ENCODE measurements around the gene MAJIN. TPM values are rescaled to one million over a fixed set of nuclear protein-coding genes. Genes with fewer than 3 reads are reported as not detected.
A peak's percentile ranks its signal among the peaks of the same experiment; 100 is the strongest.

Gene MAJIN
- total RNA-seq, 5 donors from 2014 or later (not counting 1 experiment from before 2014, with no cell fraction given): 0.44 to 1.8 (median 0.82) TPM; not detected in 1

- Mint-ChIP-seq H3K4me3 (peak overlapping the region; percentile 82 to 90 (median 84)), H3K27ac (peak overlapping the region in 1 of 2 donors; percentile 95), H3K4me1 (peaks cover 24 to 33% (median 33%) of the 10 kb centered on the region in 3 donors), H3K9me3 (no peaks in the 10 kb centered on the region), H3K27me3 (no peaks in the 10 kb centered on the region), H3K36me3 (peaks cover 16% of the 10 kb centered on the region)
- ATAC-seq (replicated peaks in 1 of 4) (no peak), DNase-seq (no peak)
- Histone ChIP-seq H3K27ac (ENCODE audit: low read length) (peak overlapping the region; percentile 71), H3K4me1 (ENCODE audit: control insufficient read depth in 1 of 2, extremely low read depth in 1 of 2, insufficient read depth in 2 of 2, low read length in 2 of 2) (peaks cover 5 to 30% of the 10 kb centered on the region in 2 experiments), H3K27me3 (replicated peaks in 1 of 2; ENCODE audit: control insufficient read depth in 2 of 2, extremely low read depth in 1 of 2, insufficient read depth in 2 of 2, low read length in 1 of 2) (no peaks in the 10 kb centered on the region), H3K4me3 (ENCODE audit: control insufficient read depth in 1 of 2, extremely low read depth in 1 of 2, low read length in 1 of 2) (peak overlapping the region; percentile 93 to 94), H3K9me3 (no peaks in the 10 kb centered on the region), H3K36me3 (ENCODE audit: control insufficient read depth in 2 of 2, extremely low read depth in 1 of 2, insufficient read depth in 1 of 2, low read length in 1 of 2) (peaks cover 22 to 38% of the 10 kb centered on the region in 2 donors)
- ChIA-PET CTCF (no interaction called here), POLR2A (interaction anchor here (0.6 to 0.7 kb wide), 2 partner anchors 9 to 15 kb away, joined by 3 read pairs; no protein-coding TSS in a partner anchor)
- WGBS (ENCODE audit: insufficient coverage): no CpG with 5 or more reads among the region's 7 CpGs
These were observed 56.5 kb downstream of the MAJIN start for GRCh38 chr11:64915376-64915887.

- Mint-ChIP-seq H3K27me3 (no peaks in the 10 kb centered on the region), H3K4me3 (peak overlapping the region in 2 of 3 donors; percentile 46 to 82), H3K4me1 (peaks cover 24 to 33% (median 33%) of the 10 kb centered on the region in 3 donors), H3K27ac (no peak overlapping the region), H3K9me3 (no peaks in the 10 kb centered on the region), H3K36me3 (peaks cover 16% of the 10 kb centered on the region)
- no peak overlapping the region for H3K27ac ChIP-seq (ENCODE audit: low read length)
- ATAC-seq (replicated peaks in 1 of 4) (no peak), DNase-seq (no peak)
- peaks cover 5 to 30% of the 10 kb centered on the region in 2 experiments for H3K4me1 ChIP-seq (ENCODE audit: control insufficient read depth in 1 of 2, extremely low read depth in 1 of 2, insufficient read depth in 2 of 2, low read length in 2 of 2)
- no peak overlapping the region for H3K4me3 ChIP-seq (ENCODE audit: control insufficient read depth in 1 of 2, extremely low read depth in 1 of 2, low read length in 1 of 2)
- ChIA-PET POLR2A (no interaction called here), CTCF (no interaction called here)
- WGBS (ENCODE audit: insufficient coverage): 97% methylated on average over 15 of the region's 17 CpGs
- no peaks in the 10 kb centered on the region for H3K9me3 ChIP-seq
- H3K27me3 ChIP-seq (replicated peaks in 1 of 2; ENCODE audit: control insufficient read depth in 2 of 2, extremely low read depth in 1 of 2, insufficient read depth in 2 of 2, low read length in 1 of 2): no peaks in the 10 kb centered on the region
- peaks cover 35 to 47% of the 10 kb centered on the region in 2 donors for H3K36me3 ChIP-seq (ENCODE audit: control insufficient read depth in 2 of 2, extremely low read depth in 1 of 2, insufficient read depth in 1 of 2, low read length in 1 of 2)
These were observed 57.8 kb downstream of the MAJIN start for GRCh38 chr11:64914123-64914522.

DNA sequence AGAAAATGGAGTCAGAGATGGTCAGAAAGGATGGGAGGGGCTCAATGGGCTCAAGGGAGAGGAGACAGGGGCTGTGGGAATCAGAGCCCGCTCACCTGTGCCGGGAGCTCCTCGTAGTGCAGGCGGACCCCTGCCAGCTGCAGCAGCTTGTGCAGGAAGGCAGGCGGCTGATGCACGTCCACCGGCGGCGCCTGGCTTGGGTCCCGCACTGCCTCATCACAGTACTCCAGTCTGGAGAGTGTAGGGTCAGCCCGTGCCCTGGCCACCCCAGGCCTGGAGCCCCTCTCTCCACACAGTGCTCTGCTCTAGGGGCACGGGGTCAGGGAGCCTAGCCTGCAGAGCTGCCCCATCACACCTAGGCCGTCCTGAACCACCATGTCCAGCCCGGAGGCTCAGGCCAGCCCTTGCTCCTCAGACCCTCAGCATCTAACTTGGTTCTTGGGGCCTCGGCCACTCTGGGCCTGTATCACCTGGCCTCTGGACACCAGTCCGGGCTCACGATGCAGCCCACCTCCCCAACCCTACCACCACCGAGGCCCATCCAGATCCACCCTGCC, 58.7 kb downstream of the MAJIN start:
- no peak overlapping the region for H3K27ac Mint-ChIP-seq
- no peak for ATAC-seq (replicated peaks in 1 of 4)
- no peaks in the 10 kb centered on the region for H3K27me3 ChIP-seq (replicated peaks in 1 of 2; ENCODE audit: control insufficient read depth in 2 of 2, extremely low read depth in 1 of 2, insufficient read depth in 2 of 2, low read length in 1 of 2)
- H3K27me3 Mint-ChIP-seq: no peaks in the 10 kb centered on the region
- H3K4me1 ChIP-seq (ENCODE audit: control insufficient read depth in 1 of 2, extremely low read depth in 1 of 2, insufficient read depth in 2 of 2, low read length in 2 of 2): peaks cover 5 to 30% of the 10 kb centered on the region in 2 experiments
- WGBS (ENCODE audit: insufficient coverage): 88% methylated on average over 11 of the region's 18 CpGs
- H3K9me3 ChIP-seq: no peaks in the 10 kb centered on the region
- H3K4me3 Mint-ChIP-seq: no peak overlapping the region
- peaks cover 35 to 54% of the 10 kb centered on the region in 2 donors for H3K36me3 ChIP-seq (ENCODE audit: control insufficient read depth in 2 of 2, extremely low read depth in 1 of 2, insufficient read depth in 1 of 2, low read length in 1 of 2)
- H3K9me3 Mint-ChIP-seq: no peaks in the 10 kb centered on the region
- peaks cover 16% of the 10 kb centered on the region for H3K36me3 Mint-ChIP-seq
- H3K27ac ChIP-seq (ENCODE audit: low read length): no peak overlapping the region
- H3K4me1 Mint-ChIP-seq: peaks cover 24 to 33% (median 32%) of the 10 kb centered on the region in 3 donors
- H3K4me3 ChIP-seq (ENCODE audit: control insufficient read depth in 1 of 2, extremely low read depth in 1 of 2, low read length in 1 of 2): no peak overlapping the region
- ChIA-PET POLR2A (interaction anchor here in 1 of 2 donors (0.7 kb wide), 1 partner anchor 571 kb away, joined by 3 read pairs; no protein-coding TSS in a partner anchor), CTCF (no interaction called here)
- no peak for DNase-seq

DNA sequence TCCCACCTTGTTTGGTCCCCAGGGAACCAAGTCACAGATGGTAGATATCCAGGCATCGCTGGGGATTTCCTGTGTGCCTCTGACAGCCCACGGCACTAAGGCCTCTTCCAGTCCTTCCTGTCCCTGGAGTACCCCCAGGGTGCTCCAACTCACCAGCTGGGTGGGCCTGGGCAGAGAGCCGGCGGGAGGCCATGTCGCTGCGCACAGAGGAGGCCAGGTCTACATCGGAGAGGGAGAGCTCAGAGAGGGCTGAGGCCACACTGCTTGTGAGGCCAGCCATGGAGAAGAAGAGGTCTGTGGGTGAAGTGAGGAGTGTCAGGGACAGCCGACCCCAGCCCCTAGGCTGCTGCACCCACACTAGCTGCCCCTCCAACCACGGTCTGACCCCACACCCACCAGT, 60.2 kb downstream of the MAJIN start:
- Histone ChIP-seq H3K27me3 (replicated peaks in 1 of 2; ENCODE audit: control insufficient read depth in 2 of 2, extremely low read depth in 1 of 2, insufficient read depth in 2 of 2, low read length in 1 of 2) (no peaks in the 10 kb centered on the region), H3K4me3 (ENCODE audit: control insufficient read depth in 1 of 2, extremely low read depth in 1 of 2, low read length in 1 of 2) (no peak overlapping the region), H3K27ac (ENCODE audit: low read length) (no peak overlapping the region), H3K36me3 (ENCODE audit: control insufficient read depth in 2 of 2, extremely low read depth in 1 of 2, insufficient read depth in 1 of 2, low read length in 1 of 2) (peaks cover 44 to 67% of the 10 kb centered on the region in 2 donors), H3K9me3 (no peaks in the 10 kb centered on the region), H3K4me1 (ENCODE audit: control insufficient read depth in 1 of 2, extremely low read depth in 1 of 2, insufficient read depth in 2 of 2, low read length in 2 of 2) (peaks cover 5 to 20% of the 10 kb centered on the region in 2 experiments)
- peaks cover 10 to 21% (median 19%) of the 10 kb centered on the region in 3 donors for H3K4me1 Mint-ChIP-seq
- H3K27ac Mint-ChIP-seq: no peak overlapping the region
- H3K9me3 Mint-ChIP-seq: no peaks in the 10 kb centered on the region
- DNase-seq: no peak
- CTCF ChIA-PET: no interaction called here
- no peak overlapping the region for H3K4me3 Mint-ChIP-seq
- ATAC-seq (replicated peaks in 1 of 4): no peak
- no peaks in the 10 kb centered on the region for H3K27me3 Mint-ChIP-seq
- POLR2A ChIA-PET: interaction anchor here in 1 of 2 donors (1.1 kb wide), 1 partner anchor 12 kb away, joined by 4 read pairs; no protein-coding TSS in a partner anchor
- peaks cover 25% of the 10 kb centered on the region for H3K36me3 Mint-ChIP-seq
- 95% methylated on average over 4 of the region's 9 CpGs for WGBS (ENCODE audit: insufficient coverage)

GRCh38 chr11:64911142-64911541, 60.8 kb downstream of the MAJIN start:
- ATAC-seq (replicated peaks in 1 of 4): no peak
- no peaks in the 10 kb centered on the region for H3K27me3 ChIP-seq (replicated peaks in 1 of 2; ENCODE audit: control insufficient read depth in 2 of 2, extremely low read depth in 1 of 2, insufficient read depth in 2 of 2, low read length in 1 of 2)
- DNase-seq: no peak
- no peak overlapping the region for H3K4me3 ChIP-seq (ENCODE audit: control insufficient read depth in 1 of 2, extremely low read depth in 1 of 2, low read length in 1 of 2)
- WGBS (ENCODE audit: insufficient coverage): 86% methylated on average over 7 of the region's 7 CpGs
- peaks cover 25% of the 10 kb centered on the region for H3K36me3 Mint-ChIP-seq
- peaks cover 49 to 72% of the 10 kb centered on the region in 2 donors for H3K36me3 ChIP-seq (ENCODE audit: control insufficient read depth in 2 of 2, extremely low read depth in 1 of 2, insufficient read depth in 1 of 2, low read length in 1 of 2)
- H3K9me3 Mint-ChIP-seq: no peaks in the 10 kb centered on the region
- CTCF ChIA-PET: no interaction called here
- no peak overlapping the region for H3K27ac Mint-ChIP-seq
- no peak overlapping the region for H3K4me3 Mint-ChIP-seq
- H3K4me1 ChIP-seq (ENCODE audit: control insufficient read depth in 1 of 2, extremely low read depth in 1 of 2, insufficient read depth in 2 of 2, low read length in 2 of 2): peaks cover 4 to 14% of the 10 kb centered on the region in 2 experiments
- peaks cover 5 to 16% (median 14%) of the 10 kb centered on the region in 3 donors for H3K4me1 Mint-ChIP-seq
- POLR2A ChIA-PET: no interaction called here
- no peak overlapping the region for H3K27ac ChIP-seq (ENCODE audit: low read length)
- no peaks in the 10 kb centered on the region for H3K9me3 ChIP-seq
- no peaks in the 10 kb centered on the region for H3K27me3 Mint-ChIP-seq

GRCh38 chr11:64910451-64911093, 61.3 kb downstream of the MAJIN start:
- POLR2A ChIA-PET: no interaction called here
- no peak overlapping the region for H3K4me3 Mint-ChIP-seq

More at GRCh38 chr11:64910451-64911093, 61.3 kb downstream of the MAJIN start:
- Histone ChIP-seq H3K27me3 (replicated peaks in 1 of 2; ENCODE audit: control insufficient read depth in 2 of 2, extremely low read depth in 1 of 2, insufficient read depth in 2 of 2, low read length in 1 of 2) (no peaks in the 10 kb centered on the region), H3K36me3 (ENCODE audit: control insufficient read depth in 2 of 2, extremely low read depth in 1 of 2, insufficient read depth in 1 of 2, low read length in 1 of 2) (peaks cover 55 to 78% of the 10 kb centered on the region in 2 donors), H3K4me1 (ENCODE audit: control insufficient read depth in 1 of 2, extremely low read depth in 1 of 2, insufficient read depth in 2 of 2, low read length in 2 of 2) (peaks cover 0 to 8% of the 10 kb centered on the region in 2 experiments), H3K27ac (ENCODE audit: low read length) (no peak overlapping the region), H3K9me3 (no peaks in the 10 kb centered on the region), H3K4me3 (ENCODE audit: control insufficient read depth in 1 of 2, extremely low read depth in 1 of 2, low read length in 1 of 2) (no peak overlapping the region)
- peaks cover 29% of the 10 kb centered on the region for H3K36me3 Mint-ChIP-seq
- WGBS (ENCODE audit: insufficient coverage): 99% methylated on average over 25 of the region's 27 CpGs
- peaks cover 0 to 11% (median 8%) of the 10 kb centered on the region in 3 donors for H3K4me1 Mint-ChIP-seq
- CTCF ChIA-PET: no interaction called here
- no peak overlapping the region for H3K27ac Mint-ChIP-seq
- DNase-seq (no peak), ATAC-seq (replicated peaks in 1 of 4) (no peak)
- H3K9me3 Mint-ChIP-seq: no peaks in the 10 kb centered on the region
- no peaks in the 10 kb centered on the region for H3K27me3 Mint-ChIP-seq

Data from T-cell (primary cell).